K562 (cell line): ENCODE measurements around the gene MAP3K20. TPM values are rescaled to one million over a fixed set of nuclear protein-coding genes. Genes with fewer than 3 reads are reported as not detected.

Source experiments
- ATAC-seq: fragments of 200-7000 bp; cut with Tn5 transposase; 3 replicates; pipeline ENCODE4 v1.9.1; 2020; ENCODE audit warnings: moderate library complexity
- BruUV-seq: library from RNA; stranded (reverse); fragments of 400-500 nt; replicated peaks from 2 replicates; lab custom pipeline; 2021; lab: Mats Ljungman, UMichigan
- CTCF ChIA-PET: fragments of 300-600 bp; formaldehyde crosslinking; extraction: SDS; loops from one replicate; lab custom pipeline; 2021; ENCODE audit warnings: low intra/inter-chr PET ratio; lab: Yijun Ruan, JAX
- POLR2A ChIA-PET: fragments of 300-600, 350-650 bp; sonication (Branson Sonifier 250); formaldehyde crosslinking; extraction: SDS; loops from one replicate; lab custom pipeline; 2021; ENCODE audit warnings: antibody characterized with exemption, inconsistent platforms; lab: Yijun Ruan, JAX
- DNase-seq, 4 experiments: peaks; one replicate each; pipeline versions ENCODE4 v3.0.0 to v3.0.0-alpha.2; 2011 to 2018; ENCODE audit warnings: low spot score in 3 of 4, mixed read lengths in 3 of 4; ENCODE audit errors: extremely low read depth in 1 of 4
- FAIRE-seq: peaks from 2 replicates; lab custom pipeline; 2011; peaks lifted over from hg19 to GRCh38; lab: Jason Lieb, UNC
- H2AFZ ChIP-seq: 2 replicates; pipeline ENCODE4 v1.6.0; 2011; ENCODE audit warnings: low read depth, low read length, control low read depth, inconsistent platforms
- H3K27ac ChIP-seq: fragments of 200-600 bp; 3 replicates; pipeline ENCODE4 v1.8.0; 2011; ENCODE audit warnings: low read depth, mild to moderate bottlenecking, control low read depth, inconsistent platforms, low read length, moderate library complexity, mixed read lengths; ENCODE audit errors: extremely low read depth
- H3K27me3 ChIP-seq, 2 experiments: fragments of 300-600 bp in 1 of 2; 2 replicates in 1 of 2; 3 replicates in 1 of 2; pipeline versions ENCODE4 v1.6.0 to v1.8.0; 2011; ENCODE audit warnings: inconsistent platforms in 2 of 2, low read length in 2 of 2, mild to moderate bottlenecking in 1 of 2, mixed read lengths in 1 of 2, moderate library complexity in 1 of 2; ENCODE audit not compliant: control insufficient read depth in 2 of 2, insufficient read depth in 2 of 2
- H3K36me3 ChIP-seq: fragments of 300-600 bp; 3 replicates; pipeline ENCODE4 v1.8.0; 2011; ENCODE audit warnings: mild to moderate bottlenecking, low read length, inconsistent platforms; ENCODE audit not compliant: control insufficient read depth, insufficient read depth
- H3K4me1 ChIP-seq, 2 experiments: fragments of 200-600 bp in 1 of 2; replicated peaks in 1 of 2; 2 replicates in 1 of 2; 3 replicates in 1 of 2; pipeline versions ENCODE4 v1.5.1 to v1.8.0; 2011; ENCODE audit warnings: inconsistent platforms in 2 of 2, low read length in 2 of 2, mild to moderate bottlenecking in 1 of 2, mixed read lengths in 1 of 2, moderate library complexity in 1 of 2; ENCODE audit not compliant: control insufficient read depth in 2 of 2, insufficient read depth in 2 of 2
- H3K4me2 ChIP-seq: 2 replicates; pipeline ENCODE4 v1.6.1; 2011; ENCODE audit warnings: low read length, control low read depth, inconsistent platforms, mixed read lengths; ENCODE audit not compliant: insufficient read depth
- H3K4me3 ChIP-seq: fragments of 200-600 bp; sonication (generic), shearing (Covaris generic); 2 replicates; pipeline ENCODE4 v1.5.1; 2016; ENCODE audit warnings: control low read depth, inconsistent platforms
- H3K79me2 ChIP-seq: fragments of 200-600 bp; 3 replicates; pipeline ENCODE4 v1.8.0; 2011; ENCODE audit warnings: low read length, inconsistent platforms; ENCODE audit not compliant: control insufficient read depth, insufficient read depth
- H3K9ac ChIP-seq, 2 experiments: 2 replicates each; pipeline versions ENCODE4 v1.6.0 to v1.6.1; 2011; ENCODE audit warnings: low read depth in 2 of 2, low read length in 2 of 2, control low read depth in 1 of 2, inconsistent platforms in 1 of 2, mild to moderate bottlenecking in 1 of 2, mixed read lengths in 1 of 2; ENCODE audit not compliant: insufficient read depth in 1 of 2
- H3K9me1 ChIP-seq: one replicate; pipeline ENCODE4 v1.6.0; 2011; ENCODE audit warnings: inconsistent platforms, mild to moderate bottlenecking, low read length, moderate library complexity; ENCODE audit not compliant: control insufficient read depth, insufficient read depth
- H3K9me3 ChIP-seq: replicated peaks from 2 replicates; pipeline ENCODE4 v1.5.1; 2011; ENCODE audit warnings: low read depth, low read length, inconsistent platforms; ENCODE audit not compliant: control insufficient read depth, insufficient read depth
- H4K20me1 ChIP-seq: replicated peaks from 2 replicates; pipeline ENCODE4 v1.6.1; 2011; ENCODE audit warnings: low read length, inconsistent platforms, mixed read lengths; ENCODE audit not compliant: control insufficient read depth, insufficient read depth
- ARNT ChIP-seq, 2 experiments: fragments of 450-650 bp; IDR thresholded peaks; 2 replicates each; pipeline ENCODE4 v1.6.1; 2016; ENCODE audit warnings: mild to moderate bottlenecking in 1 of 2
- DNMT1 ChIP-seq: fragments of 450-650 bp; IDR thresholded peaks from 2 replicates; pipeline ENCODE4 v1.6.1; 2016; ENCODE audit warnings: antibody characterized with exemption, mild to moderate bottlenecking
- FUS ChIP-seq: fragments of 200-400 bp; formaldehyde crosslinking; optimal IDR thresholded peaks from 2 replicates; pipeline ENCODE3; 2017; ENCODE audit warnings: low read depth, low read length
- HEY1 ChIP-seq: fragments of 250-450 bp; sonication (Bioruptor Pico); IDR thresholded peaks from 2 replicates; pipeline ENCODE4 v1.5.0; 2020; ENCODE audit warnings: mild to moderate bottlenecking, moderate library complexity, borderline replicate concordance
- ILF3 ChIP-seq: fragments of 450-650 bp; IDR thresholded peaks from 2 replicates; pipeline ENCODE4 v1.6.1; 2018; ENCODE audit warnings: antibody characterized with exemption, mild to moderate bottlenecking, moderate library complexity, borderline replicate concordance
- PHTF2 ChIP-seq: fragments of 250-450 bp; sonication (Bioruptor Pico); IDR thresholded peaks from 2 replicates; pipeline ENCODE4 v1.5.0; 2021; ENCODE audit warnings: mild to moderate bottlenecking
- RBM15 ChIP-seq: fragments of 200-400 bp; formaldehyde crosslinking; IDR thresholded peaks from 2 replicates; pipeline ENCODE4 v1.6.1; 2018; ENCODE audit warnings: mild to moderate bottlenecking, low read length, moderate library complexity; ENCODE audit not compliant: insufficient read depth
- SMARCA4 ChIP-seq: fragments of 450-650 bp; IDR thresholded peaks from 2 replicates; pipeline ENCODE4 v1.6.1; 2016
- SMARCA5 ChIP-seq: fragments of 450-650 bp; IDR thresholded peaks from 2 replicates; pipeline ENCODE4 v1.6.1; 2016
- XRCC3 ChIP-seq: fragments of 450-650 bp; IDR thresholded peaks from 2 replicates; pipeline ENCODE4 v1.6.1; 2017; ENCODE audit warnings: mild to moderate bottlenecking, moderate library complexity
- YY1 ChIP-seq, 3 experiments: IDR thresholded peaks; 2 replicates each; pipeline ENCODE4 v1.6.1; 2011; ENCODE audit warnings: low read length in 2 of 3, mild to moderate bottlenecking in 2 of 3, moderate library complexity in 2 of 3, borderline replicate concordance in 1 of 3, control low read depth in 1 of 3, low read depth in 1 of 3; ENCODE audit not compliant: insufficient read depth in 3 of 3, insufficient replicate concordance in 2 of 3, control insufficient read depth in 1 of 3, insufficient read length in 1 of 3; ENCODE audit errors: extremely low read depth in 1 of 3
- ZBED1 ChIP-seq: IDR thresholded peaks from 2 replicates; pipeline ENCODE4 v1.6.1; 2014
- ZNF212 ChIP-seq: fragments of 450-650 bp; formaldehyde crosslinking; IDR thresholded peaks from 2 replicates; pipeline ENCODE4 v1.4.0; 2020; ENCODE audit warnings: mild to moderate bottlenecking
- ZNF3 ChIP-seq: fragments of 250-450 bp; sonication (Bioruptor Pico); IDR thresholded peaks from 2 replicates; pipeline ENCODE4 v1.5.0; 2021; ENCODE audit warnings: mild to moderate bottlenecking, moderate library complexity
- ZNF324 ChIP-seq: fragments of 250-450 bp; sonication (Bioruptor Pico); IDR thresholded peaks from 2 replicates; pipeline ENCODE4 v1.4.0; 2020; ENCODE audit warnings: mild to moderate bottlenecking
- ZNF583 ChIP-seq: fragments of 250-450 bp; sonication (Bioruptor Pico); IDR thresholded peaks from 2 replicates; pipeline ENCODE4 v1.4.0; 2020
- ZNF699 ChIP-seq: fragments of 250-450 bp; sonication (Bioruptor Pico); IDR thresholded peaks from 2 replicates; pipeline ENCODE4 v1.8.0; 2021; ENCODE audit warnings: mild to moderate bottlenecking, moderate library complexity; ENCODE audit not compliant: insufficient replicate concordance
- ZNF707 ChIP-seq: fragments of 250-450 bp; sonication (Bioruptor Pico); conservative IDR thresholded peaks from 2 replicates; pipeline ENCODE4 v1.8.0; 2022; ENCODE audit warnings: inconsistent platforms, mild to moderate bottlenecking, moderate library complexity
- WGBS: fragments of 100-300 bp; shearing (Covaris generic); methylation state at CpG from one replicate; pipeline ENCODE4 v1.1.6; 2016; ENCODE audit warnings: low coverage, mixed read lengths; ENCODE audit not compliant: insufficient coverage; ENCODE audit errors: missing lambda C conversion rate; 5-methylcytosine and 5-hydroxymethylcytosine counted together
- in situ Hi-C: fragments of 300-500 bp; cut with MboI; formaldehyde crosslinking; loops from 4 replicates; pipeline ENCODE4 v1.15.0; 2018; ENCODE audit warnings: inconsistent platforms, mixed read lengths
- intact Hi-C: fragments of 100-400 bp; cut with micrococcal nuclease; formaldehyde crosslinking; loops from 2 replicates; pipeline ENCODE4 v1.14.2; 2022
- polyA plus RNA-seq, 8 experiments: library from polyadenylated mRNA; depleted of rRNA in 4 of 8; stranded (reverse) in 5 of 8; unstranded in 3 of 8; fragments of >200 nt; fragmentation: Nextera tagmentation in 2 of 8; fragmentation: Illumina TruSeq in 1 of 8; extraction: Ambion mirVana in 2 of 8; extraction: Trizol in 1 of 8; gene quantifications; 2 replicates each; pipeline versions ENCODE4 v1.2.1 to v1.2.3, GENCODE V29; 2011 to 2014; ENCODE audit warnings: inconsistent platforms in 1 of 8, missing spikeins in 1 of 8
- total RNA-seq, 7 experiments: library from RNA; depleted of rRNA in 6 of 7; stranded (reverse); fragments of >200 nt in 6 of 7; fragmentation: Illumina TruSeq in 2 of 7; extraction: Trizol in 2 of 7; gene quantifications; 2 replicates each; pipeline versions ENCODE4 v1.2.1 to v1.2.3, GENCODE V29; 2011 to 2021; ENCODE audit warnings: low replicate concordance in 1 of 7

The MAP3K20 gene
- total and polyA plus RNA-seq, 9 of the 15 experiments (the other 6 are each of a cell fraction or from before 2014, with no cell fraction given): 9.8 to 34.2 (median 27.3) TPM

DNA sequence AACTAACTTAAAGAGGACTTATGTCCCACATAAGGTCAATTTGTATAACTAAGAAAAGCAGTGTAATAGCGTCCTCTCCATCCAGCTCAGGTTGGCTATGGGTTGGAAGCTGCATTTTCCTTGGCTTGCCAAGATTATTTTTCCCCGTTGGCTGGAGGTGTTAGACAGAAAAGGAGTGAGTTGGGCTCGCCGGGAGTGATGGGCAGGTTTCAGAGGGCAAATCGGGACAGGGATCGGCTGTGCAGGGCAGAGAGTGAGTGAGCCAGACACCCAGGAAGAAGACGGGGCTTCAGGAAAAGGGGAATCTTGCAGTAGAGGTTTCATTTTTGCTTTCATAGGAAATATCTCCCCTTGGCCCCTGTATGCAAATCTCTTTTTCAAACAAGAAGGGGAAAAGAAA, 41.5 kb upstream of the MAP3K20 start:
- CTCF ChIA-PET: no interaction called here
- Histone ChIP-seq H3K27me3 (peaks cover 33 to 39% of the 10 kb centered on the region in 2 experiments), H3K4me2 (no peak overlapping the region), H2AFZ (no peak overlapping the region), H4K20me1 (no peaks in the 10 kb centered on the region), H3K4me3 (no peak overlapping the region), H3K9ac (no peak overlapping the region), H3K27ac (no peak overlapping the region), H3K9me3 (no peaks in the 10 kb centered on the region), H3K36me3 (no peaks in the 10 kb centered on the region), H3K79me2 (no peaks in the 10 kb centered on the region), H3K9me1 (no peaks in the 10 kb centered on the region)
- DNase-seq (no peak), FAIRE-seq (no peak), ATAC-seq (no peak)
- WGBS: 3% methylated on average over 7 of the region's 7 CpGs
- intact Hi-C loops: no loop called here
- BruUV-seq: no TSS peak
- no peak for TF ChIP-seq ZNF699 (CRISPR knock-in tag)
- no peak for TF ChIP-seq ZNF3 (CRISPR knock-in tag)
- TF ChIP-seq HEY1 (CRISPR knock-in tag): no peak
- no peak for TF ChIP-seq ZNF707 (CRISPR knock-in tag)
- TF ChIP-seq XRCC3: no peak
- no peak for TF ChIP-seq FUS
- no peak for TF ChIP-seq ILF3
- TF ChIP-seq SMARCA4: no peak
- no peak for TF ChIP-seq YY1 (IDR thresholded peaks at IDR 0.05; ENCODE audit: borderline replicate concordance in 1 of 3, control insufficient read depth in 1 of 3, extremely low read depth in 1 of 3, insufficient read depth in 3 of 3, insufficient read length in 1 of 3, insufficient replicate concordance in 2 of 3, low read depth in 1 of 3, low read length in 2 of 3)
- no peak for TF ChIP-seq DNMT1
- no peak for TF ChIP-seq SMARCA5
- TF ChIP-seq ZBED1: no peak
- no peak for TF ChIP-seq ZNF212 (CRISPR knock-in tag)
- TF ChIP-seq ARNT (IDR thresholded peaks at IDR 0.05): no peak
- no peak for TF ChIP-seq ZNF324
- no peak for TF ChIP-seq ZNF583 (CRISPR knock-in tag)
- TF ChIP-seq RBM15: no peak
- TF ChIP-seq PHTF2 (CRISPR knock-in tag): no peak
- TF ChIP-seq, all 486 proteins: peak for 0
- H3K4me1 ChIP-seq: no peaks in the 10 kb centered on the region
- POLR2A ChIA-PET: no interaction called here
- in situ Hi-C loops: no loop called here
